Testis (tissue), 2 donors: Measurements from ENCODE around the gene SLC17A2.

Experiments
- POLR2A ChIP-seq: fragments of 450-650 bp; IDR thresholded peaks from one replicate; pipeline ENCODE4 v1.6.1; 2017; ENCODE audit warnings: antibody characterized with exemption, mild to moderate bottlenecking, moderate library complexity
- TF ChIP-seq, protein P1 (sequence below), 3 experiments: fragments of 450-650 bp in 2 of 3; fragments of 200-600 bp in 1 of 3; sonication (generic) in 1 of 3; IDR thresholded peaks; one replicate each; pipeline ENCODE4 v1.5.1; 2016 to 2019; ENCODE audit warnings: antibody characterized with exemption in 3 of 3, mild to moderate bottlenecking in 2 of 3, moderate library complexity in 1 of 3

DNA sequence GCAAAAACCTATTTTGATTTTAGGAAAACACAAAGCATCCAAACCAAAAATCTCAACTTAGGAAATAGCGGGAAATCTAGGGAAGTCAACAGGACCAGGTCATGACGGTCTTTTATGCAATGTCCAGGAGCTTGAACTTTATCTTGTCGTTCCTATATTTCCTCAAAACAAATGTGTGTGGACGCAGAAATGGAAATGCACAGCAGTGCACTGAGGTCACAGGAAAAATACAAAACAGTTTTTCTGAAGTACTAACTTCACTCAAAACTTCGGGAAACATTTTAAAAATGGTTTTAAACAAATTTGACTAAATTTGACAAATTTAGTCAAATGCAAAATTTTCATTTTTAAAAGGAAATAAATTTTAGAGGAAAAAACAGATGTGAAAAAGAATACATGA is 5.5 kb upstream of the SLC17A2 start:
- TF ChIP-seq, protein P1, sequence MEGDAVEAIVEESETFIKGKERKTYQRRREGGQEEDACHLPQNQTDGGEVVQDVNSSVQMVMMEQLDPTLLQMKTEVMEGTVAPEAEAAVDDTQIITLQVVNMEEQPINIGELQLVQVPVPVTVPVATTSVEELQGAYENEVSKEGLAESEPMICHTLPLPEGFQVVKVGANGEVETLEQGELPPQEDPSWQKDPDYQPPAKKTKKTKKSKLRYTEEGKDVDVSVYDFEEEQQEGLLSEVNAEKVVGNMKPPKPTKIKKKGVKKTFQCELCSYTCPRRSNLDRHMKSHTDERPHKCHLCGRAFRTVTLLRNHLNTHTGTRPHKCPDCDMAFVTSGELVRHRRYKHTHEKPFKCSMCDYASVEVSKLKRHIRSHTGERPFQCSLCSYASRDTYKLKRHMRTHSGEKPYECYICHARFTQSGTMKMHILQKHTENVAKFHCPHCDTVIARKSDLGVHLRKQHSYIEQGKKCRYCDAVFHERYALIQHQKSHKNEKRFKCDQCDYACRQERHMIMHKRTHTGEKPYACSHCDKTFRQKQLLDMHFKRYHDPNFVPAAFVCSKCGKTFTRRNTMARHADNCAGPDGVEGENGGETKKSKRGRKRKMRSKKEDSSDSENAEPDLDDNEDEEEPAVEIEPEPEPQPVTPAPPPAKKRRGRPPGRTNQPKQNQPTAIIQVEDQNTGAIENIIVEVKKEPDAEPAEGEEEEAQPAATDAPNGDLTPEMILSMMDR (IDR thresholded peaks at IDR 0.05) = no peak
- no peak for TF ChIP-seq POLR2A
